Kidney epithelial cell (primary cell): Measurements from ENCODE around the gene MYO18A. TPM values are rescaled to one million over a fixed set of nuclear protein-coding genes. Genes with fewer than 3 reads are reported as not detected.

Source experiments
- DNase-seq: peaks from one replicate; pipeline ENCODE4 v3.0.0-alpha.2; 2010; ENCODE audit warnings: low read depth
- H3K27me3 ChIP-seq: 2 replicates; pipeline ENCODE4 v1.6.0; 2011; ENCODE audit warnings: low read length; ENCODE audit not compliant: control insufficient read depth, insufficient read depth
- H3K36me3 ChIP-seq: 2 replicates; pipeline ENCODE4 v1.5.1; 2011; ENCODE audit warnings: low read length; ENCODE audit not compliant: control insufficient read depth, insufficient read depth
- H3K4me3 ChIP-seq: 2 replicates; pipeline ENCODE4 v1.5.1; 2011; ENCODE audit warnings: low read depth, mild to moderate bottlenecking, control low read depth, low read length
- CTCF ChIP-seq: IDR thresholded peaks from 2 replicates; pipeline ENCODE4 v1.5.1; 2011; ENCODE audit warnings: mild to moderate bottlenecking, moderate library complexity, low read length, control low read depth, inconsistent platforms; ENCODE audit not compliant: insufficient read depth, poor library complexity, severe bottlenecking
- total RNA-seq: library from RNA; depleted of rRNA; stranded (reverse); fragments of >200 nt; gene quantifications from 2 replicates; pipeline ENCODE4 v1.2.3, GENCODE V29; 2015

MYO18A gene
- total RNA-seq, 1 donor from 2014 or later, result 19.8 TPM

DNA sequence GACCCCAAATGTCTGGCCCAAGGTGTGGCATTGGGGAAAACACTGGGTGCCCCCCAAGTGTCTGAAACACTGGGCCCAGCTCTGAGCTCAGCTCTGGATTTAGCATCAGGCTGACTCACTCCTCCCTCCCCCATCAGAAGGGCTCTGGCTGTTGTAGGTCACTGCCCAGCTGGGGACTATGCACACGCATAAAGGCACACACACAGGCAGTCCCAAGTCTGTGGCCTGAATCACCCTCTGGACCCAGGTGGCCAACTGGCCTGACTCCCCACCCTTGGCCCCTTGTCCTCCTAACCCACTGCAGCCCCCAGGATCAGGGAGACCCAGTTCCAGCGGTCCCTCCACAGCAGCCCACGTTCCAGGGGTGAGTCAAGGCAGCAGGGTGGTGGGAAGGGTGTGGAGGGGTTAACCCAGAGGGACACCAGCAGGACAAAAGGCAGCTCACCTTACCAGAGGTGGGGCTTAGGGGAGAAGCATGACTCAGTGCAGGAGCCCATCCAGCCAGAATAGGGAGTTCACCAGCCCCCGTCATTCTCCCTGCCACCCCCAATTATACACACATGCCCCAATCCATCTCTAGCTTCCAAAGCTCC is 47.0 kb downstream of the MYO18A start:
- H3K36me3 ChIP-seq, result no peaks in the 10 kb centered on the region
- no peak for TF ChIP-seq CTCF
- DNase-seq, result no peak
- H3K27me3 ChIP-seq, result no peaks in the 10 kb centered on the region
- no peak overlapping the region for H3K4me3 ChIP-seq

DNA sequence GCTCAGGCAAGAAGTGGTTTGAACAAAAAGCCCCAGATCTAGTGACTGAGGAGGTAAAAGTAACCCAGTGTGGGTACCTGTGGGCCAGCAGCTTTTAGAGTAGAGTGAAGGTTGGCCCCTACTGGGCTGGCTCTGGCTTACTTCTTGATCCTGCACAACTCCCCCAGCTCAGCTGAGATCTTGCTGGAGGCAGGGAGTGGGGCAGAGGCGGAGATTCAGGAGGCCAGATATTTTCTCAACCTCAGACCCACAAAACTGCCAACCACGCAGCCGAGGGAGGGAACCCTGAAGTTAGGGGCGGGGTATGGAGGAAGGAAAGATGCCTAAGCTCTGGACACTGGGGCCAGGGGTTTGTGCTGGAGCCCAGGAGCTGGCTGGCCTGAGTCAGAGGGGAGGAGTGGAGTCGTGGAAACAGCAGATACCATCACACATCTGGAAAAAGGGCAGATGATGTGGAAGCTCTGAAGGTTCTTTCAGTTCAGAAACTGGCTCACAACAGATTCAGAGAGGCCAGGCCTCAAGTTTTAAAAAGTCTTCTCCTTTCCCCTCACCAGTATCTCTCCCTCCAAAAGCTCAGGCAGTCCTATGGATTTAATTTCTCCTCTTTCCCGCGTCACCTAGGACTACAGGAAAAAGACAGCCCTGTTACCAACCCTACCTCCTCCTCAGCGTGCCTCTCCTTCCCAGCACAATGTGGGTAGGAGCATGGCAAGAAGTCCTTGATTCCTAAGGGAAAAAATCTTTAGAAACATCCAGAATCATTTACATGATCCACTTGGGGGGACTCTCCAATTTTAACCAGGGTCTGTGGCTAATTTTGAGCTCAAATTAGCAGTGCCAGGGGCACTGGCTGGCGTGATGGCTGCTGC is 48.1 kb downstream of the MYO18A start:
- DNase-seq, result no peak
- Histone ChIP-seq H3K27me3 (no peaks in the 10 kb centered on the region), H3K36me3 (no peaks in the 10 kb centered on the region), H3K4me3 (no peak overlapping the region)
- TF ChIP-seq CTCF, result no peak

- Histone ChIP-seq H3K27me3 (no peaks in the 10 kb centered on the region), H3K4me3 (no peak overlapping the region), H3K36me3 (no peaks in the 10 kb centered on the region)
- TF ChIP-seq CTCF, result no peak
- DNase-seq, result no peak
Measured at GRCh38 chr17:29129731-29130130, 50.5 kb downstream of the MYO18A start.

DNA sequence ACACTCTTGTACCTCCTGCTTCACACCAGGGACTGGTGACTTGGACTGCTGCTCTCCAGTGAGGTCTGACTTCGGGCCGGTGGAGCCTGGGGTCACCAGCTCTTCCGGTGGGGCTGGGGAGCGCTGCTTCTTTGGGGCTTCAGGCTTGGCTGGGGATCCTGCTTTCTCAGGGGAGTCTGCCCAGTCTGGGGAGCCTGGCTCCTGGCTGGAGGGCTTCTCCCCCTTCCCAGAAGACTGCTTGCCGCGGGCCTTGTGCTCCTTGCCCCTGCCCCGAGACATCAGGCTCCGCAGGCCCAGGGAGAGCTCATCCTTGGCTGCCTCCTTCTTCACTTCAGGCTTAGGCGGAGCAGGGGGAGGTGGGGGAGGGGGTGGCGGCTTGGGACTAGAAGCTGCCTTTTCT is 52.4 kb downstream of the MYO18A start:
- no peaks in the 10 kb centered on the region for H3K36me3 ChIP-seq
- no peak for DNase-seq
- H3K4me3 ChIP-seq, result no peak overlapping the region
- no peak for TF ChIP-seq CTCF
- no peaks in the 10 kb centered on the region for H3K27me3 ChIP-seq

DNA sequence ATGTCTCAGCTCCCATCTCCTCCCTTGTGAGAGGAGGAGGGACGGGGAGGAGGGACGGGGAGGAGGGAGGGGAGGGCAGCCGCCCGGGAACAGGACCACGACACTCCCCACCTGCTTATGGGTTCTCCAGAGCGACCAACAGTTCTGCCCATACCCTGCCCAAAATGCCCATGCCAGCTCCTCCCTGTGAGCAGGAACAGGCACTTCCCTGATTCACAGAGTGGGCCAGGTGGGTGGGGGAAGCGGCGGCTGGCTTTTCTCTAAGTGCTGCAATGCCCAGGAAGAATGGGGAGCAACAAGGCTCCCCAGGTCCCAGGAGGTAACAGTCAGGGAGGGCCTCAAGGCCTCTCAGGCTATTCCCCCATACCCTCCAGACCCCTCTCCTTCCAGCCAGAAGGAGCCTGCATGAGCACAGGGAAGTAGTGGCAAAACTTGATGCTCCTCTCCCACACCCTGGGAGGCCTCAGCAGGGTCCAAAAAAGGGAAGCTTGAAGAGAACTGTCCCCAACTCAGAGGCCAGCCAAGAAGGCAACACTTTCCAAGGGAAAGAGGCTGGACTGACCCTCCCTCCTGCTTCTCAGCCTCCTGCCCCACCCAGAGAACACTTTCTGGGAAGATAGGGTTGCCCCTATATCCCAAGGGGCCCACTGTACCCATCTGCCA is 53.8 kb downstream of the MYO18A start:
- Histone ChIP-seq H3K4me3 (no peak overlapping the region), H3K36me3 (no peaks in the 10 kb centered on the region), H3K27me3 (no peaks in the 10 kb centered on the region)
- no peak for DNase-seq
- no peak for TF ChIP-seq CTCF
